Ovary (tissue), 3 donors: Measurements from ENCODE around the gene FAR2.

Experiments used
- CTCF ChIP-seq, 3 donors: fragments of 450-650 bp in 2 of 3; fragments of 200-600 bp in 1 of 3; IDR thresholded peaks; one replicate each; pipeline versions ENCODE4 v1.5.1 to v1.8.0; 2016 to 2022; ENCODE audit warnings: antibody characterized with exemption in 3 of 3, mild to moderate bottlenecking in 1 of 3
- EP300 ChIP-seq: sonication (generic); formaldehyde crosslinking; IDR thresholded peaks from one replicate; pipeline ENCODE4 v1.6.1; 2017; ENCODE audit warnings: antibody characterized with exemption
- POLR2A ChIP-seq: fragments of 450-650 bp; IDR thresholded peaks from one replicate; pipeline ENCODE4 v1.6.1; 2017; ENCODE audit warnings: antibody characterized with exemption, mild to moderate bottlenecking, moderate library complexity
- donor health status: DM: no; HTN: no; CAD: no.

GRCh38 chr12:29155079-29155478, 6.0 kb downstream of the FAR2 start:
- no peak for TF ChIP-seq CTCF (IDR thresholded peaks at IDR 0.05)
- no peak for TF ChIP-seq POLR2A
- no peak for TF ChIP-seq EP300
